Prostate gland (tissue), 1 donor: ENCODE results near the gene CEP295NL.

Experiments used
- POLR2A ChIP-seq: fragments of 450-650 bp; IDR thresholded peaks from one replicate; pipeline ENCODE4 v1.6.1; 2016; ENCODE audit warnings: antibody characterized with exemption, mild to moderate bottlenecking
- POLR2AphosphoS5 ChIP-seq: sonication (generic); formaldehyde crosslinking; IDR thresholded peaks from one replicate; pipeline ENCODE4 v1.6.1; 2017; ENCODE audit warnings: antibody characterized with exemption

- TF ChIP-seq POLR2AphosphoS5: no peak
- no peak for TF ChIP-seq POLR2A
These were observed 24.0 kb downstream of the CEP295NL start for GRCh38 chr17:78878871-78879527.
